K562 (cell line): ENCODE data around the gene BTBD10. TPM values are rescaled to one million over a fixed set of nuclear protein-coding genes. Genes with fewer than 3 reads are reported as not detected.

Source experiments
- ATAC-seq: fragments of 200-7000 bp; cut with Tn5 transposase; 3 replicates; pipeline ENCODE4 v1.9.1; 2020; ENCODE audit warnings: moderate library complexity
- BruUV-seq: library from RNA; stranded (reverse); fragments of 400-500 nt; replicated peaks from 2 replicates; lab custom pipeline; 2021; lab: Mats Ljungman, UMichigan
- CTCF ChIA-PET: fragments of 300-600 bp; formaldehyde crosslinking; extraction: SDS; loops from one replicate; lab custom pipeline; 2021; ENCODE audit warnings: low intra/inter-chr PET ratio; lab: Yijun Ruan, JAX
- POLR2A ChIA-PET: fragments of 300-600, 350-650 bp; sonication (Branson Sonifier 250); formaldehyde crosslinking; extraction: SDS; loops from one replicate; lab custom pipeline; 2021; ENCODE audit warnings: antibody characterized with exemption, inconsistent platforms; lab: Yijun Ruan, JAX
- DNase-seq, 4 experiments: peaks; one replicate each; pipeline versions ENCODE4 v3.0.0 to v3.0.0-alpha.2; 2011 to 2018; ENCODE audit warnings: low spot score in 3 of 4, mixed read lengths in 3 of 4; ENCODE audit errors: extremely low read depth in 1 of 4
- FAIRE-seq: peaks from 2 replicates; lab custom pipeline; 2011; peaks lifted over from hg19 to GRCh38; lab: Jason Lieb, UNC
- H2AFZ ChIP-seq: 2 replicates; pipeline ENCODE4 v1.6.0; 2011; ENCODE audit warnings: low read depth, low read length, control low read depth, inconsistent platforms
- H3K27ac ChIP-seq: fragments of 200-600 bp; 3 replicates; pipeline ENCODE4 v1.8.0; 2011; ENCODE audit warnings: low read depth, mild to moderate bottlenecking, control low read depth, inconsistent platforms, low read length, moderate library complexity, mixed read lengths; ENCODE audit errors: extremely low read depth
- H3K27me3 ChIP-seq, 2 experiments: fragments of 300-600 bp in 1 of 2; 2 replicates in 1 of 2; 3 replicates in 1 of 2; pipeline versions ENCODE4 v1.6.0 to v1.8.0; 2011; ENCODE audit warnings: inconsistent platforms in 2 of 2, low read length in 2 of 2, mild to moderate bottlenecking in 1 of 2, mixed read lengths in 1 of 2, moderate library complexity in 1 of 2; ENCODE audit not compliant: control insufficient read depth in 2 of 2, insufficient read depth in 2 of 2
- H3K36me3 ChIP-seq: fragments of 300-600 bp; 3 replicates; pipeline ENCODE4 v1.8.0; 2011; ENCODE audit warnings: mild to moderate bottlenecking, low read length, inconsistent platforms; ENCODE audit not compliant: control insufficient read depth, insufficient read depth
- H3K4me1 ChIP-seq, 2 experiments: fragments of 200-600 bp in 1 of 2; replicated peaks in 1 of 2; 2 replicates in 1 of 2; 3 replicates in 1 of 2; pipeline versions ENCODE4 v1.5.1 to v1.8.0; 2011; ENCODE audit warnings: inconsistent platforms in 2 of 2, low read length in 2 of 2, mild to moderate bottlenecking in 1 of 2, mixed read lengths in 1 of 2, moderate library complexity in 1 of 2; ENCODE audit not compliant: control insufficient read depth in 2 of 2, insufficient read depth in 2 of 2
- H3K4me2 ChIP-seq: 2 replicates; pipeline ENCODE4 v1.6.1; 2011; ENCODE audit warnings: low read length, control low read depth, inconsistent platforms, mixed read lengths; ENCODE audit not compliant: insufficient read depth
- H3K4me3 ChIP-seq: fragments of 200-600 bp; sonication (generic), shearing (Covaris generic); 2 replicates; pipeline ENCODE4 v1.5.1; 2016; ENCODE audit warnings: control low read depth, inconsistent platforms
- H3K79me2 ChIP-seq: fragments of 200-600 bp; 3 replicates; pipeline ENCODE4 v1.8.0; 2011; ENCODE audit warnings: low read length, inconsistent platforms; ENCODE audit not compliant: control insufficient read depth, insufficient read depth
- H3K9ac ChIP-seq, 2 experiments: 2 replicates each; pipeline versions ENCODE4 v1.6.0 to v1.6.1; 2011; ENCODE audit warnings: low read depth in 2 of 2, low read length in 2 of 2, control low read depth in 1 of 2, inconsistent platforms in 1 of 2, mild to moderate bottlenecking in 1 of 2, mixed read lengths in 1 of 2; ENCODE audit not compliant: insufficient read depth in 1 of 2
- H3K9me1 ChIP-seq: one replicate; pipeline ENCODE4 v1.6.0; 2011; ENCODE audit warnings: inconsistent platforms, mild to moderate bottlenecking, low read length, moderate library complexity; ENCODE audit not compliant: control insufficient read depth, insufficient read depth
- H3K9me3 ChIP-seq: replicated peaks from 2 replicates; pipeline ENCODE4 v1.5.1; 2011; ENCODE audit warnings: low read depth, low read length, inconsistent platforms; ENCODE audit not compliant: control insufficient read depth, insufficient read depth
- H4K20me1 ChIP-seq: replicated peaks from 2 replicates; pipeline ENCODE4 v1.6.1; 2011; ENCODE audit warnings: low read length, inconsistent platforms, mixed read lengths; ENCODE audit not compliant: control insufficient read depth, insufficient read depth
- C11orf30 ChIP-seq: fragments of 450-650 bp; IDR thresholded peaks from 2 replicates; pipeline ENCODE4 v1.6.1; 2016; ENCODE audit warnings: low read depth, mild to moderate bottlenecking
- ETS2 ChIP-seq: IDR thresholded peaks from 2 replicates; pipeline ENCODE4 v1.6.1; 2016; ENCODE audit warnings: borderline replicate concordance, missing genetic modification characterization, mild to moderate bottlenecking, moderate library complexity, missing compliant biosample characterization; ENCODE audit not compliant: poor library complexity, severe bottlenecking
- FOXP1 ChIP-seq: sonication (generic); formaldehyde crosslinking; IDR thresholded peaks from 2 replicates; pipeline ENCODE4 v1.8.0; 2022; ENCODE audit warnings: mild to moderate bottlenecking, missing genetic modification reagents
- HDAC3 ChIP-seq: fragments of 450-650 bp; IDR thresholded peaks from 2 replicates; pipeline ENCODE4 v1.6.1; 2018; ENCODE audit warnings: borderline replicate concordance, mild to moderate bottlenecking, moderate library complexity; ENCODE audit not compliant: partially characterized antibody
- MTF1 ChIP-seq: fragments of 250-450 bp; sonication (Bioruptor Pico); IDR thresholded peaks from 2 replicates; pipeline ENCODE4 v1.9.0; 2021; ENCODE audit warnings: moderate library complexity, mild to moderate bottlenecking, inconsistent platforms, borderline replicate concordance
- NCOA6 ChIP-seq: fragments of 450-650 bp; IDR thresholded peaks from 2 replicates; pipeline ENCODE4 v1.6.1; 2017; ENCODE audit warnings: mild to moderate bottlenecking
- NFATC3 ChIP-seq: fragments of 450-650 bp; IDR thresholded peaks from 2 replicates; pipeline ENCODE4 v1.6.1; 2017; ENCODE audit warnings: mild to moderate bottlenecking
- NFIX ChIP-seq: fragments of 250-450 bp; sonication (Bioruptor Pico); IDR thresholded peaks from 2 replicates; pipeline ENCODE4 v1.4.0; 2020; ENCODE audit warnings: low read depth, mild to moderate bottlenecking, moderate library complexity
- XRCC3 ChIP-seq: fragments of 450-650 bp; IDR thresholded peaks from 2 replicates; pipeline ENCODE4 v1.6.1; 2017; ENCODE audit warnings: mild to moderate bottlenecking, moderate library complexity
- ZNF316 ChIP-seq: fragments of 450-650 bp; IDR thresholded peaks from 2 replicates; pipeline ENCODE4 v1.6.1; 2016
- ZNF449 ChIP-seq: fragments of 250-450 bp; sonication (Bioruptor Pico); IDR thresholded peaks from 2 replicates; pipeline ENCODE4 v1.8.0; 2022; ENCODE audit warnings: moderate library complexity, mild to moderate bottlenecking, inconsistent platforms
- WGBS: fragments of 100-300 bp; shearing (Covaris generic); methylation state at CpG from one replicate; pipeline ENCODE4 v1.1.6; 2016; ENCODE audit warnings: low coverage, mixed read lengths; ENCODE audit not compliant: insufficient coverage; ENCODE audit errors: missing lambda C conversion rate; 5-methylcytosine and 5-hydroxymethylcytosine counted together
- in situ Hi-C: fragments of 300-500 bp; cut with MboI; formaldehyde crosslinking; loops from 4 replicates; pipeline ENCODE4 v1.15.0; 2018; ENCODE audit warnings: inconsistent platforms, mixed read lengths
- intact Hi-C: fragments of 100-400 bp; cut with micrococcal nuclease; formaldehyde crosslinking; loops from 2 replicates; pipeline ENCODE4 v1.14.2; 2022
- polyA plus RNA-seq, 8 experiments: library from polyadenylated mRNA; depleted of rRNA in 4 of 8; stranded (reverse) in 5 of 8; unstranded in 3 of 8; fragments of >200 nt; fragmentation: Nextera tagmentation in 2 of 8; fragmentation: Illumina TruSeq in 1 of 8; extraction: Ambion mirVana in 2 of 8; extraction: Trizol in 1 of 8; gene quantifications; 2 replicates each; pipeline versions ENCODE4 v1.2.1 to v1.2.3, GENCODE V29; 2011 to 2014; ENCODE audit warnings: inconsistent platforms in 1 of 8, missing spikeins in 1 of 8
- total RNA-seq, 7 experiments: library from RNA; depleted of rRNA in 6 of 7; stranded (reverse); fragments of >200 nt in 6 of 7; fragmentation: Illumina TruSeq in 2 of 7; extraction: Trizol in 2 of 7; gene quantifications; 2 replicates each; pipeline versions ENCODE4 v1.2.1 to v1.2.3, GENCODE V29; 2011 to 2021; ENCODE audit warnings: low replicate concordance in 1 of 7
- TF ChIP-seq, protein P1 (sequence below): IDR thresholded peaks from 3 replicates; pipeline ENCODE4 v1.6.1; 2011; ENCODE audit warnings: borderline replicate concordance, mild to moderate bottlenecking; ENCODE audit not compliant: insufficient read length, insufficient read depth
- TF ChIP-seq, protein P2 (sequence below): sonication (generic); formaldehyde crosslinking; IDR thresholded peaks from 2 replicates; pipeline ENCODE4 v1.5.0; 2020; ENCODE audit warnings: missing genetic modification reagents
- TF ChIP-seq, protein P3 (sequence below): sonication (generic); formaldehyde crosslinking; IDR thresholded peaks from 2 replicates; pipeline ENCODE4 v1.9.0; 2022; ENCODE audit warnings: mild to moderate bottlenecking, missing genetic modification reagents

Gene BTBD10
- total and polyA plus RNA-seq, 9 of the 15 experiments (the other 6 are each of a cell fraction or from before 2014, with no cell fraction given): 11.6 to 22.8 (median 16.3) TPM

- CTCF ChIA-PET: no interaction called here
- ATAC-seq: no peak
- H2AFZ ChIP-seq: peak overlapping the region; percentile 66; the same call in 1 of the 2 replicates
These were observed 16.7 kb upstream of the BTBD10 start for GRCh38 chr11:13479688-13480087.

GRCh38 chr11:13475091-13475490 is 12.1 kb upstream of the BTBD10 start:
- BruUV-seq: no TSS peak
- ChIA-PET CTCF (no interaction called here), POLR2A (interaction anchor here (0.7 kb wide), 1 partner anchor 107 kb away, joined by 3 read pairs; no protein-coding TSS in a partner anchor)
- no peak overlapping the region for H3K27ac ChIP-seq
- H3K4me3 ChIP-seq: no peak overlapping the region
- H3K36me3 ChIP-seq: no peaks in the 10 kb centered on the region
- 7% methylated on average over 3 of the region's 3 CpGs for WGBS
- ATAC-seq (no peak), DNase-seq (no peak), FAIRE-seq (no peak)
- no peak overlapping the region for H2AFZ ChIP-seq
- intact Hi-C loops: no loop called here
- H3K4me2 ChIP-seq: no peak overlapping the region
- no peaks in the 10 kb centered on the region for H3K9me1 ChIP-seq
- H3K4me1 ChIP-seq: peaks cover 0 to under 1% of the 10 kb centered on the region in 2 experiments; a peak in 1 of 5 replicates
- no peaks in the 10 kb centered on the region for H3K79me2 ChIP-seq
- H3K27me3 ChIP-seq: no peaks in the 10 kb centered on the region
- H4K20me1 ChIP-seq: no peaks in the 10 kb centered on the region
- no peaks in the 10 kb centered on the region for H3K9me3 ChIP-seq
- in situ Hi-C loops: no loop called here
- H3K9ac ChIP-seq: no peak overlapping the region
- TF ChIP-seq, protein P1, sequence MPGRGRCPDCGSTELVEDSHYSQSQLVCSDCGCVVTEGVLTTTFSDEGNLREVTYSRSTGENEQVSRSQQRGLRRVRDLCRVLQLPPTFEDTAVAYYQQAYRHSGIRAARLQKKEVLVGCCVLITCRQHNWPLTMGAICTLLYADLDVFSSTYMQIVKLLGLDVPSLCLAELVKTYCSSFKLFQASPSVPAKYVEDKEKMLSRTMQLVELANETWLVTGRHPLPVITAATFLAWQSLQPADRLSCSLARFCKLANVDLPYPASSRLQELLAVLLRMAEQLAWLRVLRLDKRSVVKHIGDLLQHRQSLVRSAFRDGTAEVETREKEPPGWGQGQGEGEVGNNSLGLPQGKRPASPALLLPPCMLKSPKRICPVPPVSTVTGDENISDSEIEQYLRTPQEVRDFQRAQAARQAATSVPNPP: no peak
- TF ChIP-seq ETS2 (tag) (no peak), NFIX (CRISPR knock-in tag) (no peak), FOXP1 (CRISPR knock-in tag) (no peak), ZNF449 (CRISPR knock-in tag) (no peak), MTF1 (CRISPR knock-in tag) (no peak), NFATC3 (no peak)
- TF ChIP-seq, protein P2, sequence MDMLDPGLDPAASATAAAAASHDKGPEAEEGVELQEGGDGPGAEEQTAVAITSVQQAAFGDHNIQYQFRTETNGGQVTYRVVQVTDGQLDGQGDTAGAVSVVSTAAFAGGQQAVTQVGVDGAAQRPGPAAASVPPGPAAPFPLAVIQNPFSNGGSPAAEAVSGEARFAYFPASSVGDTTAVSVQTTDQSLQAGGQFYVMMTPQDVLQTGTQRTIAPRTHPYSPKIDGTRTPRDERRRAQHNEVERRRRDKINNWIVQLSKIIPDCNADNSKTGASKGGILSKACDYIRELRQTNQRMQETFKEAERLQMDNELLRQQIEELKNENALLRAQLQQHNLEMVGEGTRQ (CRISPR knock-in tag): no peak

More at GRCh38 chr11:13479688-13480087, 16.7 kb upstream of the BTBD10 start:
- Histone ChIP-seq H3K27me3 (no peaks in the 10 kb centered on the region), H3K9ac (no peak overlapping the region), H3K9me3 (no peaks in the 10 kb centered on the region), H3K36me3 (no peaks in the 10 kb centered on the region), H3K4me2 (0 out of 2 replicates have a peak overlapping the region, but pooled peaks have one; percentile 11), H3K9me1 (no peaks in the 10 kb centered on the region), H3K27ac (no peak overlapping the region), H3K79me2 (no peaks in the 10 kb centered on the region), H4K20me1 (no peaks in the 10 kb centered on the region), H3K4me1 (peaks cover 0 to 4% of the 10 kb centered on the region in 2 experiments; a peak in 1 of 5 replicates), H3K4me3 (no peak overlapping the region)
- TF ChIP-seq XRCC3: no peak
- TF ChIP-seq HDAC3: no peak
- TF ChIP-seq C11orf30: peak; percentile 5; the same call in 1 of the 2 replicates
- TF ChIP-seq, protein P3, sequence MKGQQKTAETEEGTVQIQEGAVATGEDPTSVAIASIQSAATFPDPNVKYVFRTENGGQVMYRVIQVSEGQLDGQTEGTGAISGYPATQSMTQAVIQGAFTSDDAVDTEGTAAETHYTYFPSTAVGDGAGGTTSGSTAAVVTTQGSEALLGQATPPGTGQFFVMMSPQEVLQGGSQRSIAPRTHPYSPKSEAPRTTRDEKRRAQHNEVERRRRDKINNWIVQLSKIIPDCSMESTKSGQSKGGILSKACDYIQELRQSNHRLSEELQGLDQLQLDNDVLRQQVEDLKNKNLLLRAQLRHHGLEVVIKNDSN (CRISPR knock-in tag): no peak
- TF ChIP-seq NCOA6: no peak
- TF ChIP-seq ZNF316: peak; percentile 35; the same call in 1 of the 2 replicates
- intact Hi-C loops: no loop called here
- in situ Hi-C loops: no loop called here
- DNase-seq: no peak
- POLR2A ChIA-PET: no interaction called here
- BruUV-seq: no TSS peak
- FAIRE-seq: no peak
- WGBS: 2% methylated on average over 3 of the region's 3 CpGs
